C4-2B (cell line): ENCODE measurements around the gene IFNA10.
"Not testable (repeated sequence)": the region's sequence is repeated elsewhere in the genome, so short reads cannot be mapped to it uniquely, and the experiment has no call there.

Source experiments
- H3K27ac ChIP-seq: fragments of 450-650 bp; 2 replicates; pipeline ENCODE4 v1.5.1; 2017
- CTCF ChIP-seq: fragments of 450-650 bp; conservative IDR thresholded peaks from 2 replicates; pipeline ENCODE4 v1.5.1; 2017; ENCODE audit warnings: mild to moderate bottlenecking
- ZFX ChIP-seq: fragments of 450-650 bp; IDR thresholded peaks from 2 replicates; pipeline ENCODE4 v1.6.1; 2017

Gene IFNA10

DNA sequence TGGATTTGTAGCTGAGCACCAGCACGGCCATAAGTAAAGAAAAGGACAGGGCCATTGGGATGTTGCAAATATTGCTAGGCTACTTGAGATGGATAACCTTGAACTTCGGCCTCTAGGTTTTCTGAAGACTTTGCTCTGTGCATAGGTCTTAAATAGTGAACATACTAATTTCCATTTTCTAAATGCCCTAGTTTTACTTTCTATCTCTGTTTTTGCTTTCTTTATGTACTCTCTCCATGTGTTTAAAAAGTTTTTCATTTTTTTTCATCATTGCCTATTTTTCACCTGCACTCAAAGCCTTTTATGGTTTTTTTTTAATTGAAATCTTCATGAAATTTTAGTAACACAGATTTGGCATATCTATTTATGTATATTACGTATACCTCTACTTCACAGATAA, at the start of gene IFNA10:
Gene IFNA10 (minus strand): TSS at position 101 of the 400 bp plus-strand sequence. CDS start 46 bp downstream, at position 55.
- H3K27ac ChIP-seq, result not testable (repeated sequence)

- TF ChIP-seq CTCF (no peak), ZFX (no peak)
- no peak overlapping the region for H3K27ac ChIP-seq
These were observed 48.7 kb upstream of the IFNA10 start for GRCh38 chr9:21255538-21256212.

GRCh38 chr9:21252721-21253547, 46.0 kb upstream of the IFNA10 start:
- H3K27ac ChIP-seq, result no peak overlapping the region
- TF ChIP-seq ZFX (no peak), CTCF (peak; percentile 77)

DNA sequence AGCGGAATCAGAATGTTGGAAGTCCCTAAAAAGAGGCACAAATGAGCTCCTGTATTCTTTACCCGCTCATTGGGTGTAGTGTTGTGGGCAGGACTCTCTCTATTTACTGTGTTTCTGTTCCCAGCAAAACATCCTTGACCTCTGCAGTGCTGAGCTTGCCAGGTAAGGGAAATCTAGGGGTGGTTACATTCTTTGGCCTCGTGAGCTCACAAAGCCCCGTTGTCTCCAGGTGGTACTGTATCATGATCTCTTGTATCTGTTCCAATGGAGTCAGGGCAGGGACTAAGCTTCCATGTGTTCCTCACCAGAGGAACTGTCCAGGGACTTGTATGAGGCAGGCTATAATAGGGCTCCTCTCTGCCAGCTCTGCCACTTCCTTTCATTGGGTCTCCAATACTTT, 44.7 kb upstream of the IFNA10 start:
- TF ChIP-seq CTCF (no peak), ZFX (no peak)
- no peak overlapping the region for H3K27ac ChIP-seq

GRCh38 chr9:21251190-21251589, 44.2 kb upstream of the IFNA10 start:
- no peak for TF ChIP-seq CTCF
- no peak for TF ChIP-seq ZFX
- no peak overlapping the region for H3K27ac ChIP-seq

- TF ChIP-seq CTCF (no peak), ZFX (no peak)
- H3K27ac ChIP-seq, result no peak overlapping the region
These were observed 37.9 kb upstream of the IFNA10 start for GRCh38 chr9:21244836-21245235.

GRCh38 chr9:21239911-21240310, 33.0 kb upstream of the IFNA10 start, which contains the start of gene IFNA14:
TSS of gene IFNA14 (minus strand) at chr9:21240005. CDS start at chr9:21239935, 70 bp downstream.
- TF ChIP-seq ZFX (no peak), CTCF (no peak)
- no peak within 1 kb of the TSS for H3K27ac ChIP-seq

DNA sequence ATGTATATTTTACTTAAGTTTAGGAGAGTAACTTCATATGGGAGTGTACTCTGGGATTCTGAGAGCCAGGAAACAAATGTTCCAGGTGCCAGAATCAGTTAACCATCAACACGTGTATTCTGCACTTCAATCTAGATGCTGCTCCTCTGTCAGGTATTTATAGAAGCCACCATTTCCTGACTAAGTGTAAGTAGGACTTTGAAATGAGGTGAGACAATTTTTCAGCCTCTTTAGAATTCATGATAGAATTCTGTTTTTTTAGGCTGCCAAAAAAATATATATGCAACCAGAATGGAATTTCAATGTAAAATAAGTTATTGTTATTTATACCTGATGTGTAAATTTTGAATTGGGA, 29.4 kb upstream of the IFNA10 start:
- H3K27ac ChIP-seq, result not testable (repeated sequence)
